ENCODE measurements around the gene OR4C12. TPM values are rescaled to one million over a fixed set of nuclear protein-coding genes. Genes with fewer than 3 reads are reported as not detected.
"Not testable (repeated sequence)": the region's sequence is repeated elsewhere in the genome, so short reads cannot be mapped to it uniquely, and the experiment has no call there.

Gene OR4C12
- total RNA-seq (not detected), polyA plus RNA-seq (ENCODE audit: insufficient read length in 2 of 2) (not detected)
- long read RNA-seq, donor 1, result 0 reads
- long read RNA-seq, donor 2, partial matches to known transcripts, result 0 of 1 reads
- long read RNA-seq, donor 2, other reads (novel, unspliced or antisense), result 0 of 1 reads
- long read RNA-seq, donor 3, result 0 reads
- long read RNA-seq, donor 4, result 0 reads

- not testable (repeated sequence) for H3K27me3 ChIP-seq (ENCODE audit: control insufficient read depth, insufficient read depth, low read length); H3K4me1 ChIP-seq (ENCODE audit: control insufficient read depth, insufficient read depth, low read length); DNase-seq (ENCODE audit: low read depth in 4 of 6, low spot score in 6 of 6); H3K36me3 ChIP-seq (ENCODE audit: control insufficient read depth, insufficient read depth, low read length); H3K27ac ChIP-seq (ENCODE audit: low read depth, low read length); H3K4me3 ChIP-seq (ENCODE audit: low read depth, low read length); H3K9me3 ChIP-seq (ENCODE audit: control insufficient read depth, insufficient read depth, low read length)
- WGBS (ENCODE audit: insufficient coverage), result no CpG with 5 or more reads among the region's 1 CpG
Measured at GRCh38 chr11:49982435-49982834, at the start of gene OR4C12. TSS of gene OR4C12 (minus strand) at chr11:49982535. CDS start at chr11:49982501, 34 bp downstream.

GRCh38 chr11:50030193-50030592 is 47.9 kb upstream of the OR4C12 start:
- H3K4me3 ChIP-seq (ENCODE audit: low read depth, low read length), result no peak overlapping the region
- WGBS (ENCODE audit: insufficient coverage), result 80% methylated on average over 1 of the region's 1 CpG

DNA sequence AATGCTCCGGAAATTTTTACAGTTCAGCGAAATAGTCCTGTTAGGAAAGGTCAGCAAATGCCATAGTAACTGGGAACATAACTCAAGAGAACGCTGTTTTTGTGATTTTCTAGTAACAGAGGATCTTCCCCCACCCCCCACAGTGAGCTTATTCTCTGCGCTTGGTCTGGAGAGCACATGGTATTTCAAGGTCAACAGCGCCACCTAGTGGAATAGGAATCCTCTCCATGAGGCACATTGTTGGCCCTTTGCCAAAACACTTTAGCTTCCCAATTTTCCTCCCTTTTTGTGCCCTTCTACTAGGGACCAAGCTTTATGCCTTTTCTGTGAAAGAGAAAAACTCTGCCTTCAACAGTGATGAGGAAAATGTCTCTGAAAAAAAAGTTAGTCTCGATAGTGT is 13.2 kb upstream of the OR4C12 start:
- Histone ChIP-seq H3K9me3 (ENCODE audit: control insufficient read depth, insufficient read depth, low read length) (peaks cover 15% of the 10 kb centered on the region), H3K27me3 (ENCODE audit: control insufficient read depth, insufficient read depth, low read length) (no peaks in the 10 kb centered on the region), H3K27ac (ENCODE audit: low read depth, low read length) (no peak overlapping the region), H3K4me1 (ENCODE audit: control insufficient read depth, insufficient read depth, low read length) (no peaks in the 10 kb centered on the region), H3K36me3 (ENCODE audit: control insufficient read depth, insufficient read depth, low read length) (no peaks in the 10 kb centered on the region), H3K4me3 (ENCODE audit: low read depth, low read length) (no peak overlapping the region)
- peak in 1 of 6 donors; percentile 2 for DNase-seq (ENCODE audit: low read depth in 4 of 6, low spot score in 6 of 6)
- WGBS (ENCODE audit: insufficient coverage), result 40% methylated on average over 3 of the region's 6 CpGs

More at GRCh38 chr11:50030193-50030592, 47.9 kb upstream of the OR4C12 start:
- Histone ChIP-seq H3K36me3 (ENCODE audit: control insufficient read depth, insufficient read depth, low read length) (no peaks in the 10 kb centered on the region), H3K9me3 (ENCODE audit: control insufficient read depth, insufficient read depth, low read length) (peaks cover 6% of the 10 kb centered on the region), H3K27ac (ENCODE audit: low read depth, low read length) (no peak overlapping the region), H3K4me1 (ENCODE audit: control insufficient read depth, insufficient read depth, low read length) (no peaks in the 10 kb centered on the region), H3K27me3 (ENCODE audit: control insufficient read depth, insufficient read depth, low read length) (no peaks in the 10 kb centered on the region)
- DNase-seq (ENCODE audit: low read depth in 4 of 6, low spot score in 6 of 6), result no peak

DNA sequence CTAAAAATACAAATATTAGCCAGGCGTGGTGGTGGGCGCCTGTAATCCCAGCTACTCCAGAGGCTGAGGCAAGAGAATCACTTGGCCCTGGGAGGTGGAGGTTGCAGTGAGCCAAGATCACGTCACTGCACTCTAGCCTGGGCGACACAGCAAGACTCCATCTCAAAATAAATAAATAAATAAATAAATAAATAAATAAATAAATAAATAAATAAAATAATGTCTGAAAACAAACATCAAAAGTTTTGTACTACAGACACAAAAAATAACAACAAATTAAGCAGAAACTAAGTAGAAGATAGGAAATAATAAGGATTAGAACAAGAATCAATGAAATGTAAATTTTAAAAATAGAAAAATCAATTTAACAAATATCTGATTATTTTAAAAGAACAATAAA is 8.9 kb downstream of the OR4C12 start:
- not testable (repeated sequence) for H3K4me1 ChIP-seq (ENCODE audit: control insufficient read depth, insufficient read depth, low read length); H3K9me3 ChIP-seq (ENCODE audit: control insufficient read depth, insufficient read depth, low read length); H3K36me3 ChIP-seq (ENCODE audit: control insufficient read depth, insufficient read depth, low read length); DNase-seq (ENCODE audit: low read depth in 4 of 6, low spot score in 6 of 6); H3K27me3 ChIP-seq (ENCODE audit: control insufficient read depth, insufficient read depth, low read length); H3K4me3 ChIP-seq (ENCODE audit: low read depth, low read length); H3K27ac ChIP-seq (ENCODE audit: low read depth, low read length)
- WGBS (ENCODE audit: insufficient coverage), result no CpG with 5 or more reads among the region's 4 CpGs

GRCh38 chr11:49952091-49952490 is 30.2 kb downstream of the OR4C12 start, which contains the start of gene OR4C13:
TSS of gene OR4C13 (plus strand) at chr11:49952391. CDS start at chr11:49952423, 32 bp downstream.
- Histone ChIP-seq H3K36me3 (ENCODE audit: control insufficient read depth, insufficient read depth, low read length) (no peaks in the 10 kb centered on the region), H3K4me3 (ENCODE audit: low read depth, low read length) (no peak within 1 kb of the TSS), H3K27me3 (ENCODE audit: control insufficient read depth, insufficient read depth, low read length) (no peaks in the 10 kb centered on the region), H3K4me1 (ENCODE audit: control insufficient read depth, insufficient read depth, low read length) (no peaks in the 10 kb centered on the region), H3K9me3 (ENCODE audit: control insufficient read depth, insufficient read depth, low read length) (no peaks in the 10 kb centered on the region), H3K27ac (ENCODE audit: low read depth, low read length) (no peak within 1 kb of the TSS)
- whole genome bisulfite sequencing (ENCODE audit: insufficient coverage), result no CpG with 5 or more reads among the region's 1 CpG
- no peak for DNase-seq (ENCODE audit: low read depth in 4 of 6, low spot score in 6 of 6)

DNA sequence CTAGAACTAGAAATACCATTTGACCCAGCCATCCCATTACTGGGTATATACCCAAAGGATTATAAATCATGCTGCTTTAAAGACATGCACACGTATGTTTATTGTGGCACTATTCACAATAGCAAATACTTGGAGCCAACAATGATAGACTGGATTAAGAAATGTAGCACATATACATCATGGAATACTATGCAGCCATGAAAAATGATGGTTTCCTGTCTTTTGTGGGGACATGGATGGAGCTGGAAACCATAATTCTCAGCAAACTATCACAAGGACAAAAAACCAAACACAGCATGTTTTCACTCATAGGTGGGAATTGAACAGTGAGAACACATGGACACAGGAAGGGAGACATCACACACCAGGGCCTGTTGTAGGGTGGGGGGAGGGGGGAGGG is 33.6 kb downstream of the OR4C12 start:
- H3K9me3 ChIP-seq (ENCODE audit: control insufficient read depth, insufficient read depth, low read length); H3K4me3 ChIP-seq (ENCODE audit: low read depth, low read length); DNase-seq (ENCODE audit: low read depth in 4 of 6, low spot score in 6 of 6); H3K27me3 ChIP-seq (ENCODE audit: control insufficient read depth, insufficient read depth, low read length); H3K4me1 ChIP-seq (ENCODE audit: control insufficient read depth, insufficient read depth, low read length); H3K27ac ChIP-seq (ENCODE audit: low read depth, low read length); H3K36me3 ChIP-seq (ENCODE audit: control insufficient read depth, insufficient read depth, low read length): not testable (repeated sequence)
- no CpG with 5 or more reads among the region's 1 CpG for WGBS (ENCODE audit: insufficient coverage)

Other genes with a start within 250 kb of the OR4C12 start
- gene OR4C13, start 30.1 kb downstream of the OR4C12 start, total RNA-seq, result not detected
- gene OR4C13, start 30.1 kb downstream of the OR4C12 start, polyA plus RNA-seq (ENCODE audit: insufficient read length in 2 of 2), result not detected
- gene OR4C45, start 50.3 kb upstream of the OR4C12 start, total RNA-seq, result not detected
- not detected for gene OR4C45, start 50.3 kb upstream of the OR4C12 start, polyA plus RNA-seq (ENCODE audit: insufficient read length in 2 of 2)

All from spinal cord (tissue), 10 donors.